LNCaP clone FGC (cell line): Measurements from ENCODE around the gene SIGLEC8.
"Not testable (repeated sequence)": the region's sequence is repeated elsewhere in the genome, so short reads cannot be mapped to it uniquely, and the experiment has no call there.

Experiments
- DNase-seq: peaks from one replicate; pipeline ENCODE4 v3.0.0-alpha.2; 2011; ENCODE audit warnings: low read depth
- H3K4me3 ChIP-seq: 2 replicates; pipeline ENCODE4 v1.5.1; 2011; ENCODE audit warnings: mild to moderate bottlenecking, low read depth, low read length, control low read depth
- TF ChIP-seq, protein P1 (sequence below): IDR thresholded peaks from 2 replicates; pipeline ENCODE4 v1.5.1; 2012; ENCODE audit warnings: mild to moderate bottlenecking; ENCODE audit not compliant: control insufficient read depth, insufficient read depth; ENCODE audit errors: extremely low read depth

The SIGLEC8 gene

DNA sequence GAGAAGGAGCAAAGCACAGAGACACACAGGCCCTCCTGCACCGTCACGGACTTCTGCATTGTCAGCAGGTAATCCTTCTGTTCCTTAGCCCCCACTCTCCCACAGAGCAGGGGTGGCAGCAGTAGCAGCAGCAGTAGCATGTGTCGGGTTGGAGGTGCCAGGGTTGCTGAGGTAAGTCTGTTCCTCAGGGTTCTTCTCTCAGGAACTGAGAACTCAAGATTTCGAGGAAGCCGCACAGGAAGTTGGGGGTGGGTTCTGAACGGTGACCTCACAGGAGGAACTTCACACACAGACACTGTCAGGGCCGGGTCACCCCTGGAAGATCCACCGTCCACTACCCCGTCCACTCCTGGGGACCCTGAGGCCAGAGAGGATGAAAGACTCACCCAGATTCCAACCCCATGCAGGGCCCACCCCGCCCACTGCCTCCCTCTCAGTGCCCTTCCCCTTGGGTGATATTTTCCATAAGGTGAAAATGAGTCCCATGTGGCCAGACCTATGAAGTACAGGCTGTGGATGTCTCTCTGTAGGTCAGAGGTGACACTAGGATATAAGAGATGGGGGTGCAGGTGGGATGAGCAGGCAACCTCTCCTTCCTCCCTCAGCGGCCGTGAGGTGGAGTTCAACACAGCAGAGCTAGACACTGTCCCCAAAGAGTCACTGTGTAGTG, 43.5 kb upstream of the SIGLEC8 start, which contains the start of gene SIGLEC12:
SIGLEC12 (minus strand) TSS at position 207 of the 670 bp plus-strand sequence; CDS start at position 140, 67 bp downstream.
- TF ChIP-seq, protein P1, sequence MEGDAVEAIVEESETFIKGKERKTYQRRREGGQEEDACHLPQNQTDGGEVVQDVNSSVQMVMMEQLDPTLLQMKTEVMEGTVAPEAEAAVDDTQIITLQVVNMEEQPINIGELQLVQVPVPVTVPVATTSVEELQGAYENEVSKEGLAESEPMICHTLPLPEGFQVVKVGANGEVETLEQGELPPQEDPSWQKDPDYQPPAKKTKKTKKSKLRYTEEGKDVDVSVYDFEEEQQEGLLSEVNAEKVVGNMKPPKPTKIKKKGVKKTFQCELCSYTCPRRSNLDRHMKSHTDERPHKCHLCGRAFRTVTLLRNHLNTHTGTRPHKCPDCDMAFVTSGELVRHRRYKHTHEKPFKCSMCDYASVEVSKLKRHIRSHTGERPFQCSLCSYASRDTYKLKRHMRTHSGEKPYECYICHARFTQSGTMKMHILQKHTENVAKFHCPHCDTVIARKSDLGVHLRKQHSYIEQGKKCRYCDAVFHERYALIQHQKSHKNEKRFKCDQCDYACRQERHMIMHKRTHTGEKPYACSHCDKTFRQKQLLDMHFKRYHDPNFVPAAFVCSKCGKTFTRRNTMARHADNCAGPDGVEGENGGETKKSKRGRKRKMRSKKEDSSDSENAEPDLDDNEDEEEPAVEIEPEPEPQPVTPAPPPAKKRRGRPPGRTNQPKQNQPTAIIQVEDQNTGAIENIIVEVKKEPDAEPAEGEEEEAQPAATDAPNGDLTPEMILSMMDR = no peak
- no peak for DNase-seq
- no peak within 1 kb of the TSS for H3K4me3 ChIP-seq

DNA sequence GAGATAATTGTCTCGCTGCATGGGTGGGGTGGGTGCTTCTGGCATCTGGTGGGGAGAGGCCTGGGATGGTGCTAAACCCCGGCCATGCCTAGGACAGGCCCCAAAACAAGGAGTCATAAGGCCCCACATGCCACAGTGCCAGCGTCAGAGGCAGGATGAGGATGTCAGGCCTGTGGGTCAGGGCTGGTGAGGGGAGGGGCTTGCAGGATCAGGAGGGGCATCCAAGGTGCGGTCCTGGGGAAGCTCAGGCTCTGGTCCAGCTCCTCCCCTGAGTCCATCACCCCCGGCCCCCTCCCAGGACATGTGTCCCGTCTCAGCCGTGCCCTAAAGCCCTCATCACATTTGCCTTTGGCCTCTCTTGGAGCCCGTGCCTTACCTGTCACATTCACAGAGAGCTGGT, 42.7 kb upstream of the SIGLEC8 start:
- not testable (repeated sequence) for DNase-seq, H3K4me3 ChIP-seq

DNA sequence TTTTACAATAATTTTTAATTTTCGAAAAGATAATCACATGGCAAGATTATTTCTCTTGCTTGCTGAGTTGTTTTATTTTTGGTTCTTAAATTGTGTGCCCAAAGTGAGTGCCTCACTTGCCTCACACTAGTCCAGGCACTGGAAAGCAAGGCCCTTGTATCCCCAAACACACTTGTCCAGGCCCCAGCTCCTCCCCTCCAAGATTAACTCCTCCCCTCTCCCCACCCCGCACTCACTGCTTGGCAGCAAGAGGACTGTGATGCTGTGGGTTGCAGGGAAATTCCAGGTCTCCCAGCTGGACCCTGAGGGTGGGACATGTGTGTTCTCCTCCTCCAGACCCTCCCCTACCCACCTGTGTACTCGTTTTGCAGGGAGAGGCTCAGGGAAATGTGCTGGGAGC, 39.4 kb upstream of the SIGLEC8 start:
- TF ChIP-seq, protein P1 = no peak
- H3K4me3 ChIP-seq = no peak overlapping the region
- no peak for DNase-seq

DNA sequence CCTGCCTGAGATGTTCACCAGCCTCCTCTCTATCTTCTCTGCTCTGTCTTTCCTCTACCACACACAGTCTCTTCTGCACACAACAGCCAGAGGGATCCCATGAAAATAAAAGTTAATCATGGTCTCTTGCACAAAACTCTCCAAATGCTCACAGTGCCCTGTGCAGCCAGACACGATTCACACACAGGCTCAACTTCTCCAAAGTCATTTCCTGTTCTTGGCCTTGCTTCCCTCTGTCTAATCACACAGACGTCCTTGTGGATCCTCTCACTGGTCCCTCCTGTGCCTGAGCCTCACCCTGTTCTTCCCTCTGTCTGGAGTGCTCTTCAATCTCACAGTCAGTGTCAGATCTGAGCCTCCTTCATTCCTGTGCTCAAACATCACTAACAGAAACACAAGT, 35.5 kb upstream of the SIGLEC8 start:
- TF ChIP-seq, protein P1 = no peak
- H3K4me3 ChIP-seq = no peak overlapping the region
- no peak for DNase-seq

DNA sequence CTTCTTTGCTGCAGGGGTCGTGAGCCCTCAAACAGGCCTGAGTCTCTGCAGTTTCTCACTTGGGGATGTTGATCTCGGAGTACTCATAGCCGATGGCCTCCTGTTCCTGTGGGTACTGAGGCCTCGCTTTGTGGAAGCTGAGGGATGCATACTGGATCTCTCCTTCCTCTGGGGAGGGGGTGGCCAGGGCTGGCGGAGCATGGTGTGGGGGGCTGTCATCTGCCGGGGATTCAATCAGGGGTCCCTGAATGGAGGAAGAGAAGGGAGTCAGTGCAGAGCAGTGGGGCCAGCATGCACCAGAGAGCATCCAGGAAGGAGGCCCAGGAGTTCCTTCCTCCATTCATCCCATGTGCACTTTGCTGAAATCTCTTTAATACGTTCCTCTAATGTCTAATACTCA, 33.3 kb upstream of the SIGLEC8 start:
- TF ChIP-seq, protein P1 = no peak
- no peak for DNase-seq
- H3K4me3 ChIP-seq = no peak overlapping the region

DNA sequence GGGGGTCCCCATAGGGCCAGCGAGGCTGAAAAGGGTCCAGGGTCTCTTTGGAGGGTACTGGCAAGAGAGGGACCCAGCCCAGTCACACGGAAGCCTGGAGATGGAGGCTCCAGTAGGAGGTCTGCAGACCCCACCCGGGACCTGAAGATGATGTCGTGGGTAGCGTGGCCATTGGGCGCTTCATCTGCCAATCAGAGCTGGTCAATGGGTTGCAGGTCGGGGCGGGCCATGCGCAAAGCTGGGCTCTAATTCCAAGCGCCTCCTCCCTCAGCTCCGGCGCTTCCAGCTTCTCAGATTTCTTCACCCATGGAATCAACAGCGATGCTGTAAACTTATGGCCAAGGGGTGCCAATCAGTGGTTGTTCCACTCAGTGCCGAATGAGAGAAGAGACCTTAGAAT, 32.4 kb upstream of the SIGLEC8 start:
- DNase-seq = no peak
- TF ChIP-seq, protein P1 = no peak

DNA sequence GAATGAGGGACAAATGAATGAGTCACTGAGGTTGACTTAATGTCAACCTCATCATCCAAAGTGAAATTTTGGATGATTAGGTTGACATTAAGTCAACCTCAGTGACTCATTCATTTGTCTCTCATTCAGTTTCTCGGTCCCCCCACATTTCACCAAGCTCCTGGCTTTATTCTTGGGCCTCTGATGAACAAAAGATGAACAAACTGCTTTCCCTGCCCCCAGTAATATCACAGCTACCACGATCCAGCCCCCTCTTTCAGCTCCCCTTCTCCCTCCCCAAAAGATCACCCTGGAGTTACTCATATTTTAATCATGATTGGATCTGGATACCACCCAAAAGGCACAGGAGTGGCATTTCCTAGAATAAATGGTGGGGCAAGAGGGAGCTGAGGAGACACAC, 30.9 kb upstream of the SIGLEC8 start:
- no peak for DNase-seq
- TF ChIP-seq, protein P1 = no peak
- no peak overlapping the region for H3K4me3 ChIP-seq

More for the DNA sequence above, 32.4 kb upstream of the SIGLEC8 start:
- no peak overlapping the region for H3K4me3 ChIP-seq
